Stimulated activated CD8-positive, alpha-beta memory T cell treated with anti-CD3 and anti-CD28 coated beads, Interleukin-4, amount 100 ng/mL, for 1 hour (primary cell): Measurements from ENCODE around the gene OMP.

Experiments
- DNase-seq, 2 donors: peaks; one replicate each; pipeline ENCODE4 v3.0.0-alpha.2; 2020; ENCODE audit warnings: low read depth in 2 of 2, low spot score in 1 of 2

The OMP gene

GRCh38 chr11:77121876-77122575 lies 19.4 kb downstream of the OMP start:
- DNase-seq, result no peak

- no peak for DNase-seq
These were observed 20.1 kb downstream of the OMP start for GRCh38 chr11:77122576-77123212.

- DNase-seq, result no peak
These were observed 21.0 kb downstream of the OMP start for GRCh38 chr11:77123591-77123990.

GRCh38 chr11:77124041-77124440 lies 21.4 kb downstream of the OMP start:
- no peak for DNase-seq

GRCh38 chr11:77124488-77124887 lies 21.8 kb downstream of the OMP start:
- DNase-seq, result no peak

GRCh38 chr11:77125191-77125590 lies 22.6 kb downstream of the OMP start:
- no peak for DNase-seq

- no peak for DNase-seq
These were observed 23.1 kb downstream of the OMP start for GRCh38 chr11:77125695-77126094.

GRCh38 chr11:77126156-77126775 lies 23.6 kb downstream of the OMP start:
- DNase-seq, result no peak

GRCh38 chr11:77126861-77127234 lies 24.2 kb downstream of the OMP start:
- DNase-seq, result no peak

GRCh38 chr11:77127235-77127911 lies 24.7 kb downstream of the OMP start:
- peak; percentile 18 to 33 for DNase-seq

GRCh38 chr11:77127920-77128691 lies 25.5 kb downstream of the OMP start, which contains the start of gene MYO7A:
TSS of gene MYO7A (plus strand) at chr11:77128246. CDS start at chr11:77130635, 2,389 bp downstream.
- DNase-seq, result no peak

- DNase-seq, result no peak
These were observed 26.6 kb downstream of the OMP start for GRCh38 chr11:77129069-77129841.

- no peak for DNase-seq
These were observed 27.5 kb downstream of the OMP start for GRCh38 chr11:77129842-77130756.

- no peak for DNase-seq
These were observed 28.3 kb downstream of the OMP start for GRCh38 chr11:77130763-77131513.

- no peak for DNase-seq
These were observed 28.9 kb downstream of the OMP start for GRCh38 chr11:77131560-77131959.

- DNase-seq, result no peak
These were observed 32.4 kb downstream of the OMP start for GRCh38 chr11:77135069-77135468.

- DNase-seq, result no peak
These were observed 33.4 kb downstream of the OMP start for GRCh38 chr11:77136074-77136473.

GRCh38 chr11:77136784-77137420 lies 34.3 kb downstream of the OMP start:
- no peak for DNase-seq
